HEK293T (cell line): ENCODE measurements around the gene ARMH4.

Experiments used
- CTCF ChIA-PET: fragments of 350-600 bp; formaldehyde crosslinking; extraction: SDS; loops from one replicate; lab custom pipeline; 2021; ENCODE audit warnings: antibody characterized with exemption, inconsistent platforms; lab: Yijun Ruan, JAX
- POLR2A ChIA-PET: fragments of 350-600 bp; formaldehyde crosslinking; extraction: SDS; loops from one replicate; lab custom pipeline; 2020; ENCODE audit warnings: antibody characterized with exemption, inconsistent platforms; lab: Yijun Ruan, JAX
- DNase-seq: peaks from one replicate; pipeline ENCODE4 v3.0.0; 2012; ENCODE audit warnings: mixed read lengths; ENCODE audit errors: extremely low spot score
- ARNT ChIP-seq: fragments of 450-650 bp; IDR thresholded peaks from 2 replicates; pipeline ENCODE4 v1.6.1; 2017; ENCODE audit warnings: mild to moderate bottlenecking
- BHLHE40 ChIP-seq: fragments of 450-650 bp; IDR thresholded peaks from 2 replicates; pipeline ENCODE4 v1.6.1; 2016; ENCODE audit warnings: mild to moderate bottlenecking, moderate library complexity, borderline replicate concordance
- CTBP1 ChIP-seq: fragments of 450-650 bp; IDR thresholded peaks from 2 replicates; pipeline ENCODE4 v1.6.1; 2016; ENCODE audit warnings: borderline replicate concordance
- ELF4 ChIP-seq: fragments of 450-650 bp; IDR thresholded peaks from 2 replicates; pipeline ENCODE4 v1.6.1; 2017; ENCODE audit warnings: antibody characterized with exemption
- FOXA1 ChIP-seq: fragments of 450-650 bp; IDR thresholded peaks from 2 replicates; pipeline ENCODE4 v1.6.1; 2016; ENCODE audit warnings: mild to moderate bottlenecking
- FOXK2 ChIP-seq: fragments of 450-650 bp; IDR thresholded peaks from 2 replicates; pipeline ENCODE4 v1.6.1; 2016; ENCODE audit warnings: mild to moderate bottlenecking
- FOXM1 ChIP-seq: fragments of 450-650 bp; IDR thresholded peaks from 2 replicates; pipeline ENCODE4 v1.6.1; 2017; ENCODE audit warnings: mild to moderate bottlenecking, borderline replicate concordance
- HDGF ChIP-seq: fragments of 450-650 bp; IDR thresholded peaks from 2 replicates; pipeline ENCODE4 v1.6.1; 2017; ENCODE audit warnings: antibody characterized with exemption, borderline replicate concordance
- L3MBTL2 ChIP-seq: fragments of 450-650 bp; conservative IDR thresholded peaks from 2 replicates; pipeline ENCODE4 v1.6.1; 2016; ENCODE audit warnings: mild to moderate bottlenecking
- LEF1 ChIP-seq: fragments of 450-650 bp; IDR thresholded peaks from 2 replicates; pipeline ENCODE4 v1.6.1; 2017; ENCODE audit warnings: mild to moderate bottlenecking, borderline replicate concordance
- NFRKB ChIP-seq: fragments of 450-650 bp; IDR thresholded peaks from 2 replicates; pipeline ENCODE4 v1.6.1; 2016; ENCODE audit warnings: mild to moderate bottlenecking, moderate library complexity
- PKNOX1 ChIP-seq: fragments of 450-650 bp; IDR thresholded peaks from 2 replicates; pipeline ENCODE4 v1.6.1; 2016
- SP1 ChIP-seq: fragments of 450-650 bp; IDR thresholded peaks from 2 replicates; pipeline ENCODE4 v1.6.1; 2017
- SUZ12 ChIP-seq: fragments of 450-650 bp; IDR thresholded peaks from 2 replicates; pipeline ENCODE4 v1.6.1; 2016; ENCODE audit warnings: mild to moderate bottlenecking
- TARDBP ChIP-seq: fragments of 450-650 bp; IDR thresholded peaks from 2 replicates; pipeline ENCODE4 v1.6.1; 2016
- ZNF384 ChIP-seq: fragments of 450-650 bp; IDR thresholded peaks from 2 replicates; pipeline ENCODE4 v1.6.1; 2016

The ARMH4 gene

GRCh38 chr14:57961786-57962060 lies 190.3 kb downstream of the ARMH4 start:
- POLR2A ChIA-PET = no interaction called here
- CTCF ChIA-PET = interaction anchor here (1.1 kb wide), 1 partner anchor 10 kb away, joined by 3 read pairs; no protein-coding TSS in a partner anchor
- TF ChIP-seq L3MBTL2 (no peak), ZNF384 (no peak), LEF1 (no peak), ELF4 (no peak), FOXA1 (no peak), SP1 (no peak), FOXK2 (no peak), ARNT (no peak), NFRKB (no peak), CTBP1 (no peak), TARDBP (no peak), PKNOX1 (no peak)
- DNase-seq = no peak

GRCh38 chr14:57960946-57961785 lies 190.8 kb downstream of the ARMH4 start:
- ChIA-PET CTCF (interaction anchor here (1.1 kb wide), 1 partner anchor 10 kb away, joined by 3 read pairs; no protein-coding TSS in a partner anchor), POLR2A (interaction anchor here (0.6 kb wide), 1 partner anchor 254 kb away, joined by 3 read pairs; no protein-coding TSS in a partner anchor)
- TF ChIP-seq ELF4 (no peak), SP1 (no peak), HDGF (no peak), PKNOX1 (no peak), FOXK2 (no peak), ARNT (no peak), BHLHE40 (no peak), FOXA1 (no peak), L3MBTL2 (no peak), ZNF384 (no peak), FOXM1 (no peak)
- no peak for DNase-seq

GRCh38 chr14:57957441-57957840 lies 194.6 kb downstream of the ARMH4 start:
- no peak for DNase-seq
- POLR2A ChIA-PET = no interaction called here
- CTCF ChIA-PET = no interaction called here
- no peak for TF ChIP-seq BHLHE40
- no peak for TF ChIP-seq SP1
- no peak for TF ChIP-seq FOXM1
- TF ChIP-seq TARDBP = no peak
- no peak for TF ChIP-seq FOXA1
- TF ChIP-seq L3MBTL2 = no peak
- no peak for TF ChIP-seq ZNF384
- no peak for TF ChIP-seq PKNOX1
- no peak for TF ChIP-seq ELF4
- no peak for TF ChIP-seq CTBP1
- TF ChIP-seq HDGF = no peak
- TF ChIP-seq NFRKB = no peak
- no peak for TF ChIP-seq SUZ12
- no peak for TF ChIP-seq FOXK2
- TF ChIP-seq LEF1 = no peak
- TF ChIP-seq ARNT = no peak
